ENCODE results near the gene CALU.

DNA sequence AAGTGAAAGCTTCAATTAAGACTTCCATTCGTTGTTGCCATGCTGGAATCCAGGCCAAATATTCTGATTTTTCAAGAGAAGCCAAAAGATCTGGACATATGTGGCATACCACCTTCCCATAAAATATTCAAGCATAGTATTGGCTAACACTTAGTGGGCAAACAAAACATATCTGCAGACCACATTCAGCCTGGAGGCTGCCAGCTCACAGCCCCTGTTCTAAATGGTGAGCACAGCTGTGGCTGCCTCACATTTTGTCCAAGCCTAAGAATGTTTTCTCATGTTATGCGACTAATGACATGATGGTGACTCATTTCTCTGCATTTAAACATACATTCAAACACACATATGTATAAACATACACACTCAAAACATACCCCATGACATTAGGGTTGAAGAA is 10.6 kb upstream of the CALU start:
- TF ChIP-seq, protein P1, sequence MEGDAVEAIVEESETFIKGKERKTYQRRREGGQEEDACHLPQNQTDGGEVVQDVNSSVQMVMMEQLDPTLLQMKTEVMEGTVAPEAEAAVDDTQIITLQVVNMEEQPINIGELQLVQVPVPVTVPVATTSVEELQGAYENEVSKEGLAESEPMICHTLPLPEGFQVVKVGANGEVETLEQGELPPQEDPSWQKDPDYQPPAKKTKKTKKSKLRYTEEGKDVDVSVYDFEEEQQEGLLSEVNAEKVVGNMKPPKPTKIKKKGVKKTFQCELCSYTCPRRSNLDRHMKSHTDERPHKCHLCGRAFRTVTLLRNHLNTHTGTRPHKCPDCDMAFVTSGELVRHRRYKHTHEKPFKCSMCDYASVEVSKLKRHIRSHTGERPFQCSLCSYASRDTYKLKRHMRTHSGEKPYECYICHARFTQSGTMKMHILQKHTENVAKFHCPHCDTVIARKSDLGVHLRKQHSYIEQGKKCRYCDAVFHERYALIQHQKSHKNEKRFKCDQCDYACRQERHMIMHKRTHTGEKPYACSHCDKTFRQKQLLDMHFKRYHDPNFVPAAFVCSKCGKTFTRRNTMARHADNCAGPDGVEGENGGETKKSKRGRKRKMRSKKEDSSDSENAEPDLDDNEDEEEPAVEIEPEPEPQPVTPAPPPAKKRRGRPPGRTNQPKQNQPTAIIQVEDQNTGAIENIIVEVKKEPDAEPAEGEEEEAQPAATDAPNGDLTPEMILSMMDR (conservative IDR thresholded peaks at IDR 0.05) = no peak
- no peak for TF ChIP-seq ZFX (IDR thresholded peaks at IDR 0.05)
